Spinal cord (tissue), 10 donors: ENCODE results near the gene LCNL1. TPM values are rescaled to one million over a fixed set of nuclear protein-coding genes. Genes with fewer than 3 reads are reported as not detected.
"Not testable (repeated sequence)": the region's sequence is repeated elsewhere in the genome, so short reads cannot be mapped to it uniquely, and the experiment has no call there.

ENCODE experiments used
- DNase-seq, 6 donors: peaks; one replicate each; pipeline versions ENCODE4 v3.0.0 to v3.0.0-alpha.2; 2013 to 2015; ENCODE audit warnings: low spot score in 6 of 6, low read depth in 4 of 6
- H3K27ac ChIP-seq: one replicate; pipeline ENCODE4 v1.5.1; 2013; ENCODE audit warnings: low read depth, low read length, control low read depth
- H3K27me3 ChIP-seq: one replicate; pipeline ENCODE4 v1.6.1; 2013; ENCODE audit warnings: low read length; ENCODE audit not compliant: control insufficient read depth, insufficient read depth
- H3K36me3 ChIP-seq: one replicate; pipeline ENCODE4 v1.6.1; 2013; ENCODE audit warnings: low read length; ENCODE audit not compliant: control insufficient read depth, insufficient read depth
- H3K4me1 ChIP-seq: one replicate; pipeline ENCODE4 v1.6.1; 2013; ENCODE audit warnings: low read length; ENCODE audit not compliant: control insufficient read depth, insufficient read depth
- H3K4me3 ChIP-seq: one replicate; pipeline ENCODE4 v1.5.1; 2013; ENCODE audit warnings: low read depth, low read length, control low read depth
- H3K9me3 ChIP-seq: one replicate; pipeline ENCODE4 v1.6.1; 2013; ENCODE audit warnings: low read length; ENCODE audit not compliant: control insufficient read depth, insufficient read depth
- WGBS: methylation state at CpG from one replicate; pipeline ENCODE4 v1.1.5; 2013; ENCODE audit warnings: missing lambda C conversion rate; ENCODE audit not compliant: insufficient coverage; 5-methylcytosine and 5-hydroxymethylcytosine counted together
- polyA plus RNA-seq, 2 donors: library from polyadenylated mRNA; unstranded; fragments of 120-200 nt; gene quantifications; one replicate each; pipeline ENCODE4 v1.2.1, GENCODE V29; 2013; ENCODE audit not compliant: insufficient read length in 2 of 2
- total RNA-seq, 2 donors: library from RNA; depleted of rRNA in 1 of 2; stranded (reverse); fragments of 120-200 nt in 1 of 2; fragments of >200 nt in 1 of 2; gene quantifications; one replicate each; pipeline versions ENCODE4 v1.2.3 to v1.2.4, GENCODE V29; 2013 to 2014
- donor health status: healthy.

The LCNL1 gene
- total and polyA plus RNA-seq, 4 donors = 2.3 to 54.0 (median 14.5) TPM

DNA sequence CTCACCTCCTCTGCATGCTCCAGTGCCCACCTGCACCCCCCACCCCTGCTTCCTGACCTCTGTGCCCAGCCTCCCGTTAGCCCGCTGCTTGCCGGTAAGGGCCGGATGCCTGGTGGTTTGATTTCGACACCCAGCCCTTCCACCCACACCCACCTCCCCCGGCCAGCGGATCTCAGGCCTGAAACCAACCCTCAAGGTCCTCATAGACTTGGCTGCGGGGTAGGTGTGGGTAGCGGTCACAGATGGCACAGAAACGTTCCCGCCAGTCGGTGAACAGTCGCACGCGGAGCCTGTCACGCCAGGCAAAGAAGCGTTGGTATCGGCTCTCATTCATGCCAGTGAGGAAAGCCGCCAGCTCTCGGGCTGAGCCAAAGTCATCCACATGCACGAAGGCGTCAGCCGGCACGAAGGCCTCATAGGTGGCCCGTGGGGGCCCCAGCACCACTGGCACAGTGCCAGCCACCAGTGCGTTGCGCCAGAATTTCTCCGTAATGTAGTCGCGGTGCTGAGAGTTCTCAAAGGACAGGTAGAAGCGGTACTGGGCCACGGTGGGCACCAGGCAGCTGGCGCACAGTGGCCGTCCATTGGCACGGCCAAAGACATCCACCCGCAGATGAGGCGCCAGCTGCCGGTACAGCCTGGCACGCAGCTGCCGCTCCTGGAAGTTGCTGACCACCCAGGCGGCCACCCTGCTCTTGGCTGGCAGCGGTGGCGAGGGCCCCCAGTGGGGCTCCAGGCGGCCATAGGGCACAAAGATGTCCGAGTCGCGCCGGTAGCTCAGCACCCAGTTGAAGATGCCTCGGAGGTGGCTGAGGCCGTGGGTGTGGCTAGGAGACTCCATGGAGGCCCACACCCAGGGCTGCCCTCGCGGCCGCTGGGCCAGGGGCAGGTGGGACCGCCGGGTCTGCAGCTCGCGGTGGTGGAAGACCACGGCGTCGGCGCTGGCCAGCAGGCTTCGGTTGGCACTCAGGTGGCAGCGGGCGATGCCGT is 48.0 kb downstream of the LCNL1 start:
- Histone ChIP-seq H3K27me3 (no peaks in the 10 kb centered on the region), H3K4me1 (peaks cover 51% of the 10 kb centered on the region)

DNA sequence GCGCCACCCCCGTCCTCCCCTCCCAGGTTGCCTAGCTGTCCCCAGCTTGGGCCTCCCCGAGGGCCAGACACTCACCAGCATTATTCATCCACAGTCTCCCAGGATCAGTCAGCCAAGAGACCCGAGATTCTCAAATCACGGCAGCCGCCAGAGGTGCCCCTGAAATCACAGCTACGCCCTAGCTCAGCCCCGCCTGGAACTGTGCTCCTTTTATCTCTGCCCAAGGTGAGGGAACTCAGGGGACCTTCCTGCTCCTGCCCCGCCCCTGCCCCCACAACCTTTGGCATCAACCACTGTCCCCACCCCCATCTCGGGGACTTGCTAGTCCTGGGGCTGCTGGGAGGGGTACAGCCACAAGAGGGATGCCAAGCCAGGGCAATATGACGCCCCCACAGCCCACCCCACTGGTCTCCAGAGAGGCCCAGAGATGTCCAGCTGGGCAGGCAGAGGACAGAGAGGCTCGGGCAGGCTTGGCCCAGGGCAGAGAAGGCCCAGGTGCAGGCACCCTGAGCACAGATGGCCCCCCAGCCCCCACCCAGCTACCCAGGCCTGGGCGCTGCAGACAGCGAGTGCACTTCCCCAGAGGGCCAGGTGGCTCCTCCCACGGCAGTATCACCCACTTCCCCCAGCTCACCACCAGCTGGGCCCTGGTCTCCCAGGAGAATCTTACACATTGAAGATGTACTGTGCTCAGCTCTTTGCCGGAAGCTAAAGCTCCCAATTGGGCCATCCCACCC is 49.3 kb downstream of the LCNL1 start, which contains the start of gene FUT7:
TSS of gene FUT7 (minus strand) at position 185 of the 737 bp plus-strand sequence. CDS start at position 88, 97 bp downstream.
- no peak for DNase-seq
- H3K27me3 ChIP-seq = no peaks in the 10 kb centered on the region
- 58% methylated on average over 16 of the region's 16 CpGs for WGBS
- no peak within 1 kb of the TSS for H3K27ac ChIP-seq
- H3K9me3 ChIP-seq = no peaks in the 10 kb centered on the region
- no peak within 1 kb of the TSS for H3K4me3 ChIP-seq
- peaks cover 15% of the 10 kb centered on the region for H3K36me3 ChIP-seq
- peaks cover 39% of the 10 kb centered on the region for H3K4me1 ChIP-seq

More for the DNA sequence above, 48.0 kb downstream of the LCNL1 start:
- H3K36me3 ChIP-seq = peaks cover 9% of the 10 kb centered on the region
- H3K9me3 ChIP-seq = no peaks in the 10 kb centered on the region
- H3K27ac ChIP-seq = no peak overlapping the region
- no peak for DNase-seq
- WGBS = 86% methylated on average over 64 of the region's 65 CpGs
- no peak overlapping the region for H3K4me3 ChIP-seq

DNA sequence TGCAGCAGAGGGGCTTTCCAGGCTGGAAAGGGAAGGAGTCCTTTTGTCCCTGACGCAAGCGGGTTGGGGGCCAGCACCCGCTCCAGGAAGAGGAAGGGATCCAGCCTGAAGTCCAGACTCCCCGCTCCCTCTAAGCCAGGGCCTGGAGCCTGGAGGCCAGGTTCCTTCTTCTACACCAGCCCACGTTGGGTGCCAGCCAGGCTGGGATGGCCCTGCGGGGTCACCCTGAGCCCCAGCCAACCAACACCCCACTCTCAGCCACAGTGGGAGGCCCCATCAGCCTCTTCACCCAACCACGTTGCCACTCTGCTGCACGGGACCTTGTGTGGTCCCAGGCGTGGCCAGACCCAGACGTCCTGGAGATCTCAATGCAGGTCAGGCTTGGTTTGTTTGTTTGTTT is 50.1 kb downstream of the LCNL1 start:
- Histone ChIP-seq H3K27ac (no peak overlapping the region), H3K27me3 (no peaks in the 10 kb centered on the region), H3K9me3 (no peaks in the 10 kb centered on the region)

DNA sequence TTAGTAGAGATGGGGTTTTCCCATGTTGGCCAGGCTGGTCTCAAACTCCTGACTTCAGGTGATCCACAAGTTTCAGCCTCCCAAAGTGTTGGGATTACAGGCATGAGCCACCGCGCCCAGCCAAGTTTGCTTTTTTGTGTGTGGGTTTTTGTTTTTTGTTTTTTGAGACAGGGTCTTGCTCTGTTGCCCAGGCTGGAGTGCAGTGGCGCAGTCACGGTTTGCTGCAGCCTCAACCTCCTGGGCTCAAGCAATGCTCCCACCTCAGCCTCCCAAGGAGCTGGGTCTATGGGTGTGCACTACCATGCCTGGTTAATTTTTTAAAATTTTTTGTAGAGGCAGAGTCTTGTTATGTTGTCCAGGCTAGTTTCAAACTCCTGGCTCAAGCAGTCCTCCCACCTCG is 50.7 kb downstream of the LCNL1 start:
- not testable (repeated sequence) for DNase-seq, H3K27ac ChIP-seq, H3K4me3 ChIP-seq, H3K27me3 ChIP-seq, H3K9me3 ChIP-seq
- 97% methylated on average over 5 of the region's 5 CpGs for WGBS
- Histone ChIP-seq H3K36me3 (peaks cover 27% of the 10 kb centered on the region), H3K4me1 (peaks cover 32% of the 10 kb centered on the region)

More for the DNA sequence above, 50.1 kb downstream of the LCNL1 start:
- H3K4me1 ChIP-seq = peaks cover 33% of the 10 kb centered on the region
- DNase-seq = no peak
- WGBS = 80% methylated on average over 8 of the region's 10 CpGs
- no peak overlapping the region for H3K4me3 ChIP-seq
- peaks cover 23% of the 10 kb centered on the region for H3K36me3 ChIP-seq

DNA sequence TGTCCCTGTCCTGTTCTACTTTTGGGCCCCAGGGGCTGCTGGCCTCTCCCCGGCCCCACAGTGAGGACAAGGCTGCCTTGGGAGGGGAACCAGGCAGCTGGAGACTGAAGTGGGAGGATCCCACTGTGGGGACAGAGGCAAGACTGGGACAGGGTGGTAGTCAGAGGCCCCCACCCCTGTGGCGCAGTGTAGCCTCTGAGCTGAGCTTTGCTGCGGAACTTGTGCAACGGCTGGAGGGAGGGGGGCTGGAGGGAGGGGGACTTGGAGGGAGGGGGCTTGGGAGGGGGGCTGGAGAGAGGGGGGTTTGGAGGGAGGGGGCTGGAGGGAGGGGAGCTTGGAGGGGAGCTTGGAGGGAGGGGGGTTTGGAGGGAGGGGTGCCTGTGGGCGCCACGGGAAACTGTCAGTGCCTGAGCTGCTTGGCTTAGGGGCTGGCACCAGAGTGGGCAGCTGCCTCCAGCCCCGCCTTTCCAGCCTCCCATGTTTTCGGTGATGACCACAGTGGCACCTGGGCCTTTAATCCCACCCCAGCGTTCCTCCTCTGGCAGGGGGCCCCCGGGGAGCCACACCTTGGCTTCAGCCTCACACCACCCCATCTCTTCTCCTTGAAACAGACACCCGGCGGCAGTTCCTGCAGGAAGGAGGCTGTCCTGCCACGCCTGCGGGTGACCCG is 51.4 kb downstream of the LCNL1 start:
- H3K36me3 ChIP-seq = peaks cover 34% of the 10 kb centered on the region
- WGBS = 64% methylated on average over 10 of the region's 15 CpGs
- no peak for DNase-seq
- no peak overlapping the region for H3K27ac ChIP-seq
- no peaks in the 10 kb centered on the region for H3K9me3 ChIP-seq
- no peak overlapping the region for H3K4me3 ChIP-seq
- peaks cover 25% of the 10 kb centered on the region for H3K4me1 ChIP-seq
- H3K27me3 ChIP-seq = no peaks in the 10 kb centered on the region

DNA sequence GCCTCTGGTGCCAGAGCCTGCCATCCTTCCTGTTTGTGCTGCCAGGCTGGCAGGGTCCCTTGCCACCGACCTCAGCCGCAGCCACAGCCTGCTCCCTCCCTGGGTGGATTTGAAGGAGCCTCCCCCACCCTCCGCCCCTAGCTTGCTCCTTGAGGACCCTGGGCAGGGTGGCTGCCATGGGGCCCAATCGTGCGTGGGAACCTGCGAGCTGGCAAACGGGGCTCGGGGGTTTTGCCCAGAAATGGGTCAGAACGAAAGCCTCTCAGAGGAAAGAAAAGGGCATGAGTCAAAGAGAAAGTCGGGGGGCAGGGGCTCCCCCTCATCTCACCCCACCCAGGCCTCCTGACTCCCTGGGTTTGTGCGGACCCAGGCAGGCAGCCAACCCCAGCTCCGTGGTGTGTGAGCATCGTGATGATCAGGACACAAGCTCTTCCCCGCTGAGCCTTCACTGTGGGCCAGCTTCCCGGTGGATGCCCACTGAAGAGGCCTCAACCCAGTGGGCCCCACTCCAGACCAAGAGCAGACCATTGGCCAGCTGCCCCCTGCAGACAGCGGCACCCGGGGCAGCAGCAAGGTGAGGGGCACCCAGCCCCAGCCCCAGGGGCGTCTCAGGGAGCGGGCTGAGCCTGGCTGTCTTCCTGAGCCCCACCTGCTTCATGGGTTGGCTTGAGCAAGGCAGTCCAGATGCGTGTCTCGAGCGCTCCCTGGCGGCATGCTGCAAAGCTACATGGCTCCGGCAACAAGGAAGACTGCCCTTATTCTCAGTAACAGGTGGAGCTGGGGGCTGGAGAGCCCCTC is 52.1 kb downstream of the LCNL1 start:
- Histone ChIP-seq H3K36me3 (peaks cover 42% of the 10 kb centered on the region), H3K9me3 (no peaks in the 10 kb centered on the region), H3K4me1 (peaks cover 17% of the 10 kb centered on the region), H3K4me3 (no peak overlapping the region), H3K27me3 (no peaks in the 10 kb centered on the region), H3K27ac (no peak overlapping the region)
- 12% methylated on average over 16 of the region's 24 CpGs for WGBS
- peak in 4 of 6 donors; percentile 58 to 94 (median 82) for DNase-seq

Other genes with a start within 250 kb of the LCNL1 start
Only the 30 nearest of the 38 such genes appear.
- not detected for gene LCN15, start 218.5 kb upstream of the LCNL1 start, total RNA-seq
- under 1 TPM in 1 of 2 donors, not detected in 1; 0.14 TPM for gene LCN15, start 218.5 kb upstream of the LCNL1 start, polyA plus RNA-seq
- 10 to 100 TPM; 38.9 to 76.9 TPM for gene TMEM141, start 191.6 kb upstream of the LCNL1 start, total RNA-seq
- gene TMEM141, start 191.6 kb upstream of the LCNL1 start, polyA plus RNA-seq = 10 to 100 TPM; 51.7 to 55.4 TPM
- gene CCDC183, start 186.7 kb upstream of the LCNL1 start, total RNA-seq = 1 to 10 TPM in 1 of 2 donors, under 1 TPM in 1; 0.89 to 3.0 TPM
- 1 to 10 TPM; 3.4 to 7.2 TPM for gene CCDC183, start 186.7 kb upstream of the LCNL1 start, polyA plus RNA-seq
- 10 to 100 TPM; 34.8 to 49.1 TPM for gene RABL6, start 175.0 kb upstream of the LCNL1 start, total RNA-seq
- gene RABL6, start 175.0 kb upstream of the LCNL1 start, polyA plus RNA-seq = 10 to 100 TPM; 86.3 to 93.5 TPM
- gene AJM1, start 140.5 kb upstream of the LCNL1 start, total RNA-seq = 1 to 10 TPM; 1.2 to 2.2 TPM
- 10 to 100 TPM; 19.3 to 20.5 TPM for gene AJM1, start 140.5 kb upstream of the LCNL1 start, polyA plus RNA-seq
- gene PHPT1, start 133.6 kb upstream of the LCNL1 start, total RNA-seq = 100 to 1,000 TPM in 1 of 2 donors, 10 to 100 TPM in 1; 81.6 to 191 TPM
- gene PHPT1, start 133.6 kb upstream of the LCNL1 start, polyA plus RNA-seq = 100 to 1,000 TPM; 183 to 200 TPM
- gene MAMDC4, start 130.6 kb upstream of the LCNL1 start, total RNA-seq = 1 to 10 TPM; 1.6 to 9.3 TPM
- gene MAMDC4, start 130.6 kb upstream of the LCNL1 start, polyA plus RNA-seq = 10 to 100 TPM; 15.2 to 15.9 TPM
- gene EDF1, start 116.7 kb upstream of the LCNL1 start, total RNA-seq = 100 to 1,000 TPM; 123 to 477 TPM
- gene EDF1, start 116.7 kb upstream of the LCNL1 start, polyA plus RNA-seq = 100 to 1,000 TPM; 392 to 409 TPM
- 1 to 10 TPM; 7.4 to 7.5 TPM for gene TRAF2, start 96.5 kb upstream of the LCNL1 start, total RNA-seq
- 10 to 100 TPM; 12.4 to 19.3 TPM for gene TRAF2, start 96.5 kb upstream of the LCNL1 start, polyA plus RNA-seq
- gene FBXW5, start 38.3 kb upstream of the LCNL1 start, total RNA-seq = 10 to 100 TPM; 52.0 to 91.5 TPM
- gene FBXW5, start 38.3 kb upstream of the LCNL1 start, polyA plus RNA-seq = 100 to 1,000 TPM; 103 to 107 TPM
- 1 to 10 TPM in 1 of 2 donors, not detected in 1; 1.3 TPM for gene C8G, start 37.8 kb upstream of the LCNL1 start, total RNA-seq
- gene C8G, start 37.8 kb upstream of the LCNL1 start, polyA plus RNA-seq = 1 to 10 TPM; 1.6 to 1.7 TPM
- 1 to 10 TPM in 1 of 2 donors, under 1 TPM in 1; 0.20 to 4.1 TPM for gene LCN12, start 30.7 kb upstream of the LCNL1 start, total RNA-seq
- 1 to 10 TPM; 6.5 to 7.4 TPM for gene LCN12, start 30.7 kb upstream of the LCNL1 start, polyA plus RNA-seq
- gene PTGDS, start 5.5 kb upstream of the LCNL1 start, total RNA-seq = 1,000 to 10,000 TPM in 1 of 2 donors, 100 to 1,000 TPM in 1; 697 to 6,990 TPM
- 1,000 to 10,000 TPM in 1 of 2 donors, 100 to 1,000 TPM in 1; 304 to 3,209 TPM for gene PTGDS, start 5.5 kb upstream of the LCNL1 start, polyA plus RNA-seq
- gene PAXX, start 9.4 kb downstream of the LCNL1 start, total RNA-seq = 10 to 100 TPM; 15.7 to 57.5 TPM
- 100 to 1,000 TPM in 1 of 2 donors, 10 to 100 TPM in 1; 87.9 to 108 TPM for gene PAXX, start 9.4 kb downstream of the LCNL1 start, polyA plus RNA-seq
- 1 to 10 TPM; 2.0 to 6.4 TPM for gene CLIC3, start 13.6 kb downstream of the LCNL1 start, total RNA-seq
- gene CLIC3, start 13.6 kb downstream of the LCNL1 start, polyA plus RNA-seq = 1 to 10 TPM in 1 of 2 donors, under 1 TPM in 1; 0.35 to 2.0 TPM
- 10 to 100 TPM; 46.8 to 52.0 TPM for gene ABCA2, start 45.2 kb downstream of the LCNL1 start, total RNA-seq
- gene ABCA2, start 45.2 kb downstream of the LCNL1 start, polyA plus RNA-seq = 100 to 1,000 TPM; 139 to 151 TPM
- under 1 TPM; 0.06 to 0.40 TPM for gene FUT7, start 49.1 kb downstream of the LCNL1 start, total RNA-seq
- under 1 TPM; 0.51 to 0.52 TPM for gene FUT7, start 49.1 kb downstream of the LCNL1 start, polyA plus RNA-seq
- 10 to 100 TPM; 26.7 to 82.7 TPM for gene NPDC1, start 63.2 kb downstream of the LCNL1 start, total RNA-seq
- 100 to 1,000 TPM; 245 to 276 TPM for gene NPDC1, start 63.2 kb downstream of the LCNL1 start, polyA plus RNA-seq
- gene ENTPD2, start 71.1 kb downstream of the LCNL1 start, total RNA-seq = 1 to 10 TPM; 5.7 to 7.9 TPM
- gene ENTPD2, start 71.1 kb downstream of the LCNL1 start, polyA plus RNA-seq = 10 to 100 TPM; 49.1 to 50.7 TPM
- 10 to 100 TPM in 1 of 2 donors, 1 to 10 TPM in 1; 5.0 to 12.6 TPM for gene SAPCD2, start 87.6 kb downstream of the LCNL1 start, total RNA-seq
- gene SAPCD2, start 87.6 kb downstream of the LCNL1 start, polyA plus RNA-seq = 10 to 100 TPM; 18.4 to 19.0 TPM
- 1 to 10 TPM; 3.5 to 8.1 TPM for gene UAP1L1, start 94.5 kb downstream of the LCNL1 start, total RNA-seq
- 1 to 10 TPM; 4.4 to 6.2 TPM for gene UAP1L1, start 94.5 kb downstream of the LCNL1 start, polyA plus RNA-seq
- gene MAN1B1, start 104.0 kb downstream of the LCNL1 start, total RNA-seq = 10 to 100 TPM; 38.3 to 61.3 TPM
- gene MAN1B1, start 104.0 kb downstream of the LCNL1 start, polyA plus RNA-seq = 10 to 100 TPM; 63.3 to 81.3 TPM
- 100 to 1,000 TPM in 1 of 2 donors, 10 to 100 TPM in 1; 29.8 to 101 TPM for gene DPP7, start 131.7 kb downstream of the LCNL1 start, total RNA-seq
- gene DPP7, start 131.7 kb downstream of the LCNL1 start, polyA plus RNA-seq = 100 to 1,000 TPM; 127 to 144 TPM
- gene GRIN1, start 156.2 kb downstream of the LCNL1 start, total RNA-seq = 10 to 100 TPM; 16.2 to 99.0 TPM
- 100 to 1,000 TPM; 193 to 207 TPM for gene GRIN1, start 156.2 kb downstream of the LCNL1 start, polyA plus RNA-seq
- under 1 TPM; 0.30 to 0.50 TPM for gene LRRC26, start 187.1 kb downstream of the LCNL1 start, total RNA-seq
- 1 to 10 TPM; 1.3 to 1.9 TPM for gene LRRC26, start 187.1 kb downstream of the LCNL1 start, polyA plus RNA-seq
- not detected for gene TMEM210, start 189.1 kb downstream of the LCNL1 start, total RNA-seq
- under 1 TPM in 1 of 2 donors, not detected in 1; 0.42 TPM for gene TMEM210, start 189.1 kb downstream of the LCNL1 start, polyA plus RNA-seq
- 10 to 100 TPM; 18.4 to 30.1 TPM for gene ANAPC2, start 205.6 kb downstream of the LCNL1 start, total RNA-seq
- 10 to 100 TPM; 58.2 to 69.8 TPM for gene ANAPC2, start 205.6 kb downstream of the LCNL1 start, polyA plus RNA-seq
- gene SSNA1, start 205.7 kb downstream of the LCNL1 start, total RNA-seq = 10 to 100 TPM; 28.1 to 53.5 TPM
- gene SSNA1, start 205.7 kb downstream of the LCNL1 start, polyA plus RNA-seq = 10 to 100 TPM; 64.1 to 66.9 TPM
- gene TPRN, start 217.7 kb downstream of the LCNL1 start, total RNA-seq = 1 to 10 TPM; 6.7 to 9.2 TPM
- 10 to 100 TPM; 24.9 to 30.8 TPM for gene TPRN, start 217.7 kb downstream of the LCNL1 start, polyA plus RNA-seq
- gene TMEM203, start 222.7 kb downstream of the LCNL1 start, total RNA-seq = 10 to 100 TPM; 28.5 to 34.1 TPM
- gene TMEM203, start 222.7 kb downstream of the LCNL1 start, polyA plus RNA-seq = 10 to 100 TPM; 48.8 to 50.7 TPM